Measurements from ENCODE around the gene RP9. TPM values are rescaled to one million over a fixed set of nuclear protein-coding genes. Genes with fewer than 3 reads are reported as not detected.

RP9 gene
- total RNA-seq, 2 experiments from 2014 or later = 11.6 to 14.0 TPM

DNA sequence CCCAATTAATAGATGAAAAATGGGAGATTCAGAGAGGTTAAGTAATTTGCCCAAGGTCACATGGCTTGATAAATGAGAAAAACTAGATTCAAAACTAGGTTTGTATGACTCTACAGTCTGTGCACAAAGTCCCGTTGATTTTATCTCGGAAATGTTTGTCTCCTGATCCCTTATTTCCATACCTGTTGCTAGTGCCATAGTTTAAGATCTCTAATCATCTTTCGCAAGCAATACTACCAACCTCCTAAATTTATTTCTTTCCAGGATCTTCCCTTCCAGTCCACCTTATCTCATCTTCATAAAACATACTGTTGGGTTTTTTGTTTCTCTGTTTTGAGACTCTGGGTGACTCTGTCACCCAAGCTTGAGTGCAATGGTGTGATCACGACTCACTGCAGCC lies 49.6 kb downstream of the RP9 start:
- CTCF ChIA-PET = interaction anchor here (1.4 kb wide), 1 partner anchor 259 kb away, joined by 3 read pairs; no protein-coding TSS in a partner anchor
- Mint-ChIP-seq H3K27ac (peak overlapping the region; percentile 20), H3K36me3 (peaks cover 8% of the 10 kb centered on the region), H3K4me1 (ENCODE audit: low read depth) (peaks cover 49% of the 10 kb centered on the region), H3K27me3 (no peaks in the 10 kb centered on the region), H3K4me3 (no peak overlapping the region), H3K9me3 (no peaks in the 10 kb centered on the region)
- intact Hi-C loops (cut with micrococcal nuclease) = no loop called here
- DNase-seq = no peak
- POLR2A ChIA-PET = interaction anchor here (2.0 kb wide), 1 partner anchor 19 kb away, joined by 4 read pairs; no protein-coding TSS in a partner anchor

DNA sequence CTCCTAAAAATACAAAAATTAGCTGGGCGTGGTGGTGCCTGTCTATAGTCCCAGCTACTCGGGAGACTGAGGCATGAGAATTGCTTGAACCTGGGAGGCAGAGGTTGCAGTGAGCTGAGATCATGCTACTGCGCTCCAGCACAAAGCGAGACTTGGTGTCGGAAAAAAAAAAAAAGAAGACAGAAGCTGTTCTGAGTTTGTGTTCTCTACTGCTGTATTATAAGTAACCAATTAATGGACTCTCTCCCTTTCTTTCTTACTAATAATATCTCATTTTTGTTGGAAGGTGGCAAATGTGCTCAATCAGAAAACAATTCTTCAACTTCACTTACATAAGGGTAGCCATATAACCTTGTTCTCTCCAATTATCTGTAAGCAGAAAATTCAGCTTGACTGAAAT lies 54.0 kb downstream of the RP9 start:
- DNase-seq = no peak
- Mint-ChIP-seq H3K36me3 (peaks cover 8% of the 10 kb centered on the region), H3K27me3 (no peaks in the 10 kb centered on the region), H3K4me1 (ENCODE audit: low read depth) (peaks cover 59% of the 10 kb centered on the region), H3K9me3 (no peaks in the 10 kb centered on the region), H3K27ac (peak overlapping the region; percentile 72), H3K4me3 (no peak overlapping the region)
- intact Hi-C loops (cut with micrococcal nuclease) = loop anchor here (2.0 kb wide), 1 partner anchor 162 kb away; no protein-coding TSS in a partner anchor
- CTCF ChIA-PET = interaction anchor here (0.9 to 5.3 kb wide), 4 partner anchors 10 to 208 kb away, joined by 3 to 20 read pairs (median 6); no protein-coding TSS in a partner anchor
- POLR2A ChIA-PET = no interaction called here

DNA sequence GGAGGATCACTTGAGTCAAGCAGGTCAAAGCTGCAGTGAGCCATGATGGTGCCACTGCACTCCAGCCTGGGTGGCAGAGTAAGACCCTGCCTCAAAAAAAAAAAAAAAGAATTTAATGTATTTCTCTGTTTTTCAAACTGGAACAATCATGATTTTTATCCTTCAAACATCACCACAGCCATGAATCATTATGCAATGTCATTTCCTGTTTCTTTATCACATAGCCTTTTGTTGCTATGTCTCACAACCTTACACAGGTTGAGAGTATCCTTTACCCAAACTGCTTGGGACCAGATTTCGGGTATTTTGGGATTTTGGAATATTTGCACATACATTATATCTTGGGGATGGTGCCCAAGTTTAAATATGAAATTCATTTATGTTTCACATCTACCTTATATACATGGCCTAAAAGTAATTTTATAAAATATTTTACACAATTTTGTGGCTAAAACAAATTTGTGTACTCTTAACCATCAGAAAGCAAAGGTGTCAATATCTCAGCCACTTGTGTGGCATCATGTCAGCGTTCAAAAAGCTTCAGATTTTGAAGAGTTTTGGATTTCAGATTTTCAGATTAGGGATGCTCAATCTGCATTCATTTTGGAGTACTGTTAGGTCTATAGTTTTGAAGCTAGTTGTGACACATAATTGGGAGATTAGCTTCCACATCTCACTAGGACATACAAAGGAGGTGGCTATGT lies 54.8 kb downstream of the RP9 start:
- peak overlapping the region; percentile 72 for H3K27ac Mint-ChIP-seq
- DNase-seq = no peak
- H3K27me3 Mint-ChIP-seq = no peaks in the 10 kb centered on the region
- ChIA-PET CTCF (interaction anchor here (0.9 to 5.3 kb wide), 9 partner anchors 8 to 289 kb away, joined by 3 to 20 read pairs (median 5); partner anchors contain the start of genes NT5C3A and RP9), POLR2A (no interaction called here)
- no peaks in the 10 kb centered on the region for H3K9me3 Mint-ChIP-seq
- no peak overlapping the region for H3K4me3 Mint-ChIP-seq
- intact Hi-C loops (cut with micrococcal nuclease) = loop anchor here (1.0 to 5.0 kb wide), 3 partner anchors 8 to 252 kb away; partner anchors contain the start of gene NT5C3A
- peaks cover 53% of the 10 kb centered on the region for H3K4me1 Mint-ChIP-seq (ENCODE audit: low read depth)
- peaks cover 7% of the 10 kb centered on the region for H3K36me3 Mint-ChIP-seq

DNA sequence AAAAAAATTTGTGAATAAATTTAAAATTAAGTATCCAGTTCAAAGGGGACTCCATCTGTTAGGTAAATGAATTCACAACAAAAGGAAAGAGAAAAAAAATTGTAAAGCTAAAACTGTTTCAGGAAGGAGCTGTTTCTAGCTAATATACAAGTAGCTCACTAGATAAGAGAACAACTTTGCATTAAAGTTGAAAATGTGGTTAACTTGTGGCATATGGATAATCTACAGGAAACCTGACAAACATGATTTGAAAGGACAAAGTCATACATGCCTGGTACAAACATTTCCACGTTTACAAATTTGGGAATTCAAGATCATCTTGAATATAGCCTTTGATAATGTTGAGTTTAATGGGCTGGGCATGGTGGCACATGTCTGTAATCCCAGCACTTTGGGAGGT lies 55.5 kb downstream of the RP9 start:
- no peaks in the 10 kb centered on the region for H3K27me3 Mint-ChIP-seq
- H3K4me1 Mint-ChIP-seq (ENCODE audit: low read depth) = peaks cover 52% of the 10 kb centered on the region
- H3K9me3 Mint-ChIP-seq = no peaks in the 10 kb centered on the region
- peaks cover 5% of the 10 kb centered on the region for H3K36me3 Mint-ChIP-seq
- ChIA-PET CTCF (interaction anchor here (1.3 to 5.3 kb wide), 6 partner anchors 9 to 289 kb away, joined by 3 to 20 read pairs (median 5); partner anchors contain the start of genes NT5C3A and RP9), POLR2A (no interaction called here)
- H3K4me3 Mint-ChIP-seq = no peak overlapping the region
- DNase-seq = no peak
- intact Hi-C loops (cut with micrococcal nuclease) = loop anchor here (1.0 to 5.0 kb wide), 3 partner anchors 9 to 251 kb away; partner anchors contain the start of gene NT5C3A
- peak overlapping the region; percentile 72 for H3K27ac Mint-ChIP-seq

DNA sequence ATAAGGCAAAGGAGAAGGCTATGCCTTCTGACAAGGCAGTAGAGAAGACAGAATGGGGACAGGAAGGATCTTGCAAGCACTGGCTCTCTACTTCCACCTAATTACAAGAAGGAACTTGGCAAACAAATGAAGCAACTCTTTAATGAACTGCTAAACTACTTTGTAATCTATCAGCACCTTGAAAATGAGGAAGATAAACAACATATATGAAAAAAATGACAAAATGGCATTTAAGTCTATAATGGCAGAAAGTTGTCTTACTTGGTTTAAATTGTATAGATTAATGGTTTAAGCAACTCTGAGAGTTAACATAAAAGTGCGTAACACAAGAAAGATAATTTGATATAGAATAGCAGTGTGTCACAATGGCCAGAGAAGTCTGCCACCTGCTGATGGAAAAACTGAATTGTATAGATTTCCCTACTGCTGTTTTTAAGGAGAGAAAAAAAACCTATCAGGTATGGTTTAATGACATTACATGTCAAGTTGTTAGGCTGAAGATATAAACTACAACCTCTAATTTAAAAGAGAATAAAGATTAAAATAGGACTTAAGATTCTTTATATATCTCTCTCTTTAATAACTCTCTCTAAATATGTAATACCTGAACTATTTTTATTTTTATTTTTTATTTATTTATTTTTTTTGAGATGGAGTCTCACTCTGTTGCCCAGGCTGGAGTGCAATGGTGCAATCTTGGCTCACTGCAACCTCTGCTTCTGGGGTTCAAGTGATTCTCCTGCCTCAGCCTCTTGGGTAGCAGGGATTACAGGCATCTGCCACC lies 58.5 kb downstream of the RP9 start:
- CTCF ChIA-PET = interaction anchor here (1.5 to 5.3 kb wide), 4 partner anchors 11 to 204 kb away, joined by 5 to 20 read pairs (median 14); partner anchors contain the start of gene NT5C3A
- no peak overlapping the region for H3K27ac Mint-ChIP-seq

DNA sequence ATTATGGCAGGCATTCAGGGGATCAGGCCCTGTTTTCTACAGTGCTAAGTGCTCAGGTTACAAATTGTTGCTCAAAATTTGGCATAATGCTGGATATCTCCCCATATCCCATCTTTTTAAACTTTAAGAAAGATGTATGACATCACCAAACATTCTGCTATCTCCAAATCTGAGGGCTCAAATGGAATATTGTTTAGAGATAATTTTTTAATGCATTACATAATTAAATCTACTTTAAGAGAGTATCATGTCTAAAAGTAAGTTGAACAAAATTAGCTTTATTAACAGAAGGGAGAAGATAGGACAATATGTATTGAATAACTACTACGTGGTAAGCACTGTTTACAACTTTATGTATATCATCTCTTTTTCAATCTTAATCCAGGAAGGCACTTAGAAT lies 60.5 kb downstream of the RP9 start:
- Mint-ChIP-seq H3K36me3 (no peaks in the 10 kb centered on the region), H3K9me3 (no peaks in the 10 kb centered on the region), H3K4me3 (no peak overlapping the region), H3K27ac (no peak overlapping the region), H3K27me3 (no peaks in the 10 kb centered on the region), H3K4me1 (ENCODE audit: low read depth) (peaks cover 39% of the 10 kb centered on the region)
- intact Hi-C loops (cut with micrococcal nuclease) = no loop called here
- ChIA-PET POLR2A (no interaction called here), CTCF (interaction anchor here (2.2 to 2.4 kb wide), 2 partner anchors 9 to 202 kb away, joined by 8 to 19 read pairs; no protein-coding TSS in a partner anchor)
- DNase-seq = no peak

More for the DNA sequence above, 58.5 kb downstream of the RP9 start:
- POLR2A ChIA-PET = no interaction called here
- no peaks in the 10 kb centered on the region for H3K36me3 Mint-ChIP-seq
- H3K27me3 Mint-ChIP-seq = no peaks in the 10 kb centered on the region
- intact Hi-C loops (cut with micrococcal nuclease) = loop anchor here (1.0 to 5.0 kb wide), 5 partner anchors 10 to 248 kb away; no protein-coding TSS in a partner anchor
- DNase-seq = no peak
- peaks cover 44% of the 10 kb centered on the region for H3K4me1 Mint-ChIP-seq (ENCODE audit: low read depth)
- no peak overlapping the region for H3K4me3 Mint-ChIP-seq
- H3K9me3 Mint-ChIP-seq = no peaks in the 10 kb centered on the region

DNA sequence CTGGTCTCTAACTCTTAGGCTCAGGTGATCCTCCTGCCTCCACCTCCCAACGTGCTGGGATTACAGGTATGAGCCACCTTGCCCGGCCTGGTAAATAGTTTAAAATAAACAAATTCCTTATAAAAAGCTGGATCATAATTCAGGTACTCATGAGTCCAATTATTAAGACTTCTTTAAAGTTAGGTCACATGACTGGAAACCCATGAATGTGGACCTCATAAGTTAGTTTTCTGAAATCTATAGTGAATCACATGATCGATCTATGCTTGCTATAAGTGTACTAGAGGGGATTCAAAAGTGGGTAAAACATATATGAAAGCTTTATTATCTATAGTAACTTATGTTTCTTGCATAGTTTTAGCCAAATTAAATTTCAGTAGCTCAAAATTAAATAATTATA lies 60.9 kb downstream of the RP9 start:
- peaks cover 42% of the 10 kb centered on the region for H3K4me1 Mint-ChIP-seq (ENCODE audit: low read depth)
- H3K36me3 Mint-ChIP-seq = no peaks in the 10 kb centered on the region
- no peaks in the 10 kb centered on the region for H3K9me3 Mint-ChIP-seq
- H3K27me3 Mint-ChIP-seq = no peaks in the 10 kb centered on the region
- intact Hi-C loops (cut with micrococcal nuclease) = no loop called here
- H3K4me3 Mint-ChIP-seq = no peak overlapping the region
- H3K27ac Mint-ChIP-seq = no peak overlapping the region
- DNase-seq = no peak
- ChIA-PET POLR2A (no interaction called here), CTCF (interaction anchor here (0.6 to 2.4 kb wide), 3 partner anchors 8 to 202 kb away, joined by 4 to 19 read pairs (median 8); no protein-coding TSS in a partner anchor)

DNA sequence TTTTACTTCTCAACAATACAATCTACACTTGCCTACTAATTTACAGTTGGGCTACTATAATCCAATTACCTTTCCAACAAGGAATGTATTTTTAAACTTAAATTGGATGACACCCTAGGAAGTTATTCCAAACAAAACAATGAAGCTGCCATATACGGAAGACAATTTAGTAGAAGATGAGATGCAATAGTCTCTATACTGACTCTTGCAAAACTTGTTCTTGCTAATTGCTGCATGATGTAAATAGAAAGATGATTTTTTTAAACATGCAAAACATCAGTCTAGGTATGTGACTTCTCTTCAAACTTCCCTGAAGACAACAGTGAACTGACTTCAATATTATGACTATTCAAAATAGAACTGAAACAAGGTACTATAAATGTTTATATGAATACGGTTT lies 64.2 kb downstream of the RP9 start:
- H3K4me3 Mint-ChIP-seq = no peak overlapping the region
- CTCF ChIA-PET = interaction anchor here (1.0 to 1.1 kb wide), 2 partner anchors 10 to 102 kb away, joined by 3 read pairs; no protein-coding TSS in a partner anchor
- no peaks in the 10 kb centered on the region for H3K36me3 Mint-ChIP-seq
- no peaks in the 10 kb centered on the region for H3K27me3 Mint-ChIP-seq
- intact Hi-C loops (cut with micrococcal nuclease) = no loop called here
- POLR2A ChIA-PET = no interaction called here
- no peak for DNase-seq
- H3K27ac Mint-ChIP-seq = no peak overlapping the region
- no peaks in the 10 kb centered on the region for H3K9me3 Mint-ChIP-seq
- H3K4me1 Mint-ChIP-seq (ENCODE audit: low read depth) = peaks cover 39% of the 10 kb centered on the region

Other genes starting within 250 kb of the RP9 start
- 10 to 100 TPM; 25.0 to 27.6 TPM for gene KBTBD2, start 217.6 kb downstream of the RP9 start, total RNA-seq
- under 1 TPM; 0.78 to 0.94 TPM for gene FKBP9, start 152.0 kb downstream of the RP9 start, total RNA-seq
- gene NT5C3A, start 46.6 kb downstream of the RP9 start, total RNA-seq = 10 to 100 TPM; 38.5 to 42.8 TPM
- 1 to 10 TPM; 9.2 to 9.5 TPM for gene BBS9, start 20.2 kb upstream of the RP9 start, total RNA-seq